ENCODE measurements around the gene CD8B. TPM values are rescaled to one million over a fixed set of nuclear protein-coding genes. Genes with fewer than 3 reads are reported as not detected.

The CD8B gene
- total and polyA plus RNA-seq, 2 of the 13 experiments (the other 11 are each of a cell fraction or from before 2014, with no cell fraction given) = 0.04 TPM; not detected in 1

- Histone ChIP-seq H3K79me2 (ENCODE audit: insufficient read depth, low read length) (no peaks in the 10 kb centered on the region), H2AFZ (ENCODE audit: low read length) (no peak overlapping the region), H3K4me2 (ENCODE audit: low read depth, low read length) (no peak overlapping the region), H3K4me1 (ENCODE audit: insufficient read depth, low read length) (peaks cover 11% of the 10 kb centered on the region), H3K4me3 (replicated peaks in 1 of 3; ENCODE audit: insufficient read depth in 1 of 3, low read depth in 2 of 3, low read length in 3 of 3) (no peak overlapping the region), H3K9ac (ENCODE audit: insufficient read depth, low read depth, low read length) (no peak overlapping the region), H3K36me3 (replicated peaks in 1 of 2; ENCODE audit: control insufficient read depth in 1 of 2, insufficient read depth in 2 of 2, low read length in 2 of 2) (peaks cover 23 to 60% of the 10 kb centered on the region in 2 experiments), H4K20me1 (ENCODE audit: insufficient read depth, low read length) (no peaks in the 10 kb centered on the region), H3K9me3 (ENCODE audit: low read length) (no peaks in the 10 kb centered on the region), H3K27ac (ENCODE audit: extremely low read length, insufficient read depth, low read length) (no peak overlapping the region), H3K27me3 (ENCODE audit: control insufficient read depth in 1 of 2, insufficient read depth in 2 of 2, low read length in 2 of 2) (no peaks in the 10 kb centered on the region)
- intact Hi-C loops (cut with micrococcal nuclease; ENCODE audit: unreplicated experiment) = no loop called here
- ChIA-PET POLR2A (no interaction called here), CTCF (ENCODE audit: low intra/inter-chr PET ratio, low total read pairs) (no interaction called here)
- FAIRE-seq (no peak), DNase-seq (ENCODE audit: low spot score) (no peak), ATAC-seq (no peak)
- in situ Hi-C loops (cut with HindIII; ENCODE audit: extremely low pct_ligation_motif_present, low pct_unique_long_range_greater_than_20kb) = no loop called here
- TF ChIP-seq ZBTB3 (CRISPR knock-in tag; IDR thresholded peaks at IDR 0.05; ENCODE audit: borderline replicate concordance, low read depth) (no peak), ZFP90 (CRISPR knock-in tag; IDR thresholded peaks at IDR 0.05; ENCODE audit: borderline replicate concordance) (no peak), MEIS1 (CRISPR knock-in tag; IDR thresholded peaks at IDR 0.05; ENCODE audit: borderline replicate concordance) (no peak), ZSCAN5A (CRISPR knock-in tag; IDR thresholded peaks at IDR 0.05; ENCODE audit: borderline replicate concordance) (no peak), KDM4B (CRISPR knock-in tag; IDR thresholded peaks at IDR 0.05) (no peak), ZNF160 (CRISPR knock-in tag; IDR thresholded peaks at IDR 0.05) (no peak), MAFK (conservative IDR thresholded peaks at IDR 0.05 in 1 of 2, IDR thresholded peaks at IDR 0.05 in 1 of 2; ENCODE audit: low read length in 2 of 2) (no peak), FOXM1 (CRISPR knock-in tag; IDR thresholded peaks at IDR 0.05) (no peak), YY1 (IDR thresholded peaks at IDR 0.05; ENCODE audit: insufficient read depth, insufficient replicate concordance, low read depth, low read length) (no peak), RBM22 (optimal IDR thresholded peaks at IDR 0.05; ENCODE audit: low read length) (no peak), KAT8 (CRISPR knock-in tag; IDR thresholded peaks at IDR 0.05) (no peak), REL (CRISPR knock-in tag; conservative IDR thresholded peaks at IDR 0.05) (no peak)
- 99% methylated on average over 5 of the region's 5 CpGs for WGBS (ENCODE audit: low lambda C conversion rate)
- BruUV-seq (replicated peaks) = no TSS peak
Measured at GRCh38 chr2:86774862-86775261, 86.8 kb downstream of the CD8B start.
